Astrocyte of the spinal cord (primary cell): Measurements from ENCODE around the gene MKNK1.

ENCODE experiments used
- DNase-seq: peaks from one replicate; pipeline ENCODE4 v3.0.0; 2011; ENCODE audit warnings: low read depth, low spot score
- H3K4me3 ChIP-seq: 2 replicates; pipeline ENCODE4 v1.5.1; 2011; ENCODE audit warnings: low read depth, mild to moderate bottlenecking, low read length, moderate library complexity
- in situ Hi-C: cut with HindIII; loops from 2 replicates; pipeline ENCODE4 v1.10.0; 2017; ENCODE audit warnings: low sequenced_read_pairs
- TF ChIP-seq, protein P1 (sequence below): IDR thresholded peaks from 2 replicates; pipeline ENCODE4 v1.5.1; 2012; ENCODE audit warnings: low read depth, mild to moderate bottlenecking, low read length, inconsistent platforms

MKNK1 gene

GRCh38 chr1:46513536-46513935 lies 90.5 kb downstream of the MKNK1 start:
- H3K4me3 ChIP-seq, result no peak overlapping the region
- in situ Hi-C loops, result no loop called here
- no peak for DNase-seq
- TF ChIP-seq, protein P1, sequence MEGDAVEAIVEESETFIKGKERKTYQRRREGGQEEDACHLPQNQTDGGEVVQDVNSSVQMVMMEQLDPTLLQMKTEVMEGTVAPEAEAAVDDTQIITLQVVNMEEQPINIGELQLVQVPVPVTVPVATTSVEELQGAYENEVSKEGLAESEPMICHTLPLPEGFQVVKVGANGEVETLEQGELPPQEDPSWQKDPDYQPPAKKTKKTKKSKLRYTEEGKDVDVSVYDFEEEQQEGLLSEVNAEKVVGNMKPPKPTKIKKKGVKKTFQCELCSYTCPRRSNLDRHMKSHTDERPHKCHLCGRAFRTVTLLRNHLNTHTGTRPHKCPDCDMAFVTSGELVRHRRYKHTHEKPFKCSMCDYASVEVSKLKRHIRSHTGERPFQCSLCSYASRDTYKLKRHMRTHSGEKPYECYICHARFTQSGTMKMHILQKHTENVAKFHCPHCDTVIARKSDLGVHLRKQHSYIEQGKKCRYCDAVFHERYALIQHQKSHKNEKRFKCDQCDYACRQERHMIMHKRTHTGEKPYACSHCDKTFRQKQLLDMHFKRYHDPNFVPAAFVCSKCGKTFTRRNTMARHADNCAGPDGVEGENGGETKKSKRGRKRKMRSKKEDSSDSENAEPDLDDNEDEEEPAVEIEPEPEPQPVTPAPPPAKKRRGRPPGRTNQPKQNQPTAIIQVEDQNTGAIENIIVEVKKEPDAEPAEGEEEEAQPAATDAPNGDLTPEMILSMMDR, result no peak

DNA sequence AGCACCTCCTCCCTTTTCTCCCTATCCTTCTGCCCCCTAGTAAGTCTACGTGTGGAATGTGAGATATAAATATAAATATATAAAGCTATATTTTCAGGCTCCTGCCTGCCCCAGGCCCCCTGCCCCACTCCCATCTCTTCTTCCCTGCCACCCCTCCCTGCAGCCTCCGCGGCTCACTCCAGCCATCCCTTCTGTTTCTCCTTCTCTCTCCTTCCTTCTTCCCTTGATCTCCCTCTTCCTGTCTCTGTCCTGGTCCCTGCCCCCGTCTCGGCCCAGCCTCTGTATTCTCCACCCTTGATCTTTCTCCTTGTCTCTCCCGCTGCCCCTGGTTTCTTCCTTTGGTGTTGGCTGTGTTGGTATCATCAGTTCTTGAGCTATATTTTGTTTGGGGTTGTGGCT lies 91.3 kb downstream of the MKNK1 start:
- H3K4me3 ChIP-seq, result no peak overlapping the region

GRCh38 chr1:46512135-46512791 lies 91.8 kb downstream of the MKNK1 start:
- in situ Hi-C loops, result no loop called here
- H3K4me3 ChIP-seq, result no peak overlapping the region
- no peak for DNase-seq
- TF ChIP-seq, protein P1, result no peak

More for the DNA sequence above, 91.3 kb downstream of the MKNK1 start:
- TF ChIP-seq, protein P1, result no peak
- DNase-seq, result no peak
- in situ Hi-C loops, result no loop called here

DNA sequence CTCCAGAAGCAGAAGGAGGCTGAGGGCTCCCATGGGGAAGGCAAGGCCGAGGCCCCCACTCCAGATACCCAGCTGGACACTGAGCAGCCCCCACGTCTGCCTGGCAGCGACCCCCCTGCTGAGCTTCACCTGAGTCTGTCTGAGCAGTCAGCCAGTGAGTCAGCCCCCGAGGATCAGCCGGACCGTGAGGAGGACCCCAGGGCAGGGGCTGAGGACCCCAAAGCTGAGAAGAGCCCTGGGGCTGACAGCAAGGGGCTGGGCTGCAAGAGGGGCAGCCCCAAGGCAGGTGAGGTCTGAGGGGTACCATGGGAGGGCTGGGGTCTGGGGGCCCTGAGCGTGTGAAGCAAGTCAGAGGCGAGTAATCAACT lies 93.1 kb downstream of the MKNK1 start:
- TF ChIP-seq, protein P1, result no peak
- in situ Hi-C loops, result no loop called here
- H3K4me3 ChIP-seq, result no peak overlapping the region
- no peak for DNase-seq

DNA sequence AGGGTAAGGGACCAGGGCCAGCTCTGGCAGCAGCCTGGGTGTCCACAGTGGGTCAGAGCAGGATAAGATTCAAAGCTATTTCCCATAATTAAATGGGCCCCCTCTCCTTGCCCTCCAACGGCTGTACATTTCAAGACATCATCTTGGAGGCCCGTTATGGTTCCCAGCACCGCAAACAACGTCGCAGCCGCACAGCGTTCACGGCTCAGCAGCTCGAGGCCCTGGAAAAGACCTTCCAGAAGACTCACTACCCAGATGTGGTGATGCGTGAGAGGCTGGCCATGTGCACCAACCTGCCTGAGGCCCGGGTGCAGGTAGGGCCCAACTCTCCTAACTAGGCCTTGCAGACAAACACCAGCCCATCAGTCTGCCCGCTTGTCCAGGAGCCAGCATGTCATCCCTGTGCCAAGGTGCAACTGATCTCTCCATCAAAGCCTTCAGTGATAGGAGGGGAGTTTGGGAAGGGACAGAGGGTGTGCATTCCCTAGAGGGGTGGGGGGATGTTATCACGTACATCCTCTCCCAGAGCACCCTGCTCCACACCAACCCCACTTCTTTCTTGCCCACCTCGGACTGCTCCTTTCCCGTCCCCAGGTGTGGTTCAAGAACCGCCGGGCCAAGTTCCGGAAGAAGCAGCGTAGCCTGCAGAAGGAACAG lies 93.6 kb downstream of the MKNK1 start:
- in situ Hi-C loops, result no loop called here
- TF ChIP-seq, protein P1, result no peak

DNA sequence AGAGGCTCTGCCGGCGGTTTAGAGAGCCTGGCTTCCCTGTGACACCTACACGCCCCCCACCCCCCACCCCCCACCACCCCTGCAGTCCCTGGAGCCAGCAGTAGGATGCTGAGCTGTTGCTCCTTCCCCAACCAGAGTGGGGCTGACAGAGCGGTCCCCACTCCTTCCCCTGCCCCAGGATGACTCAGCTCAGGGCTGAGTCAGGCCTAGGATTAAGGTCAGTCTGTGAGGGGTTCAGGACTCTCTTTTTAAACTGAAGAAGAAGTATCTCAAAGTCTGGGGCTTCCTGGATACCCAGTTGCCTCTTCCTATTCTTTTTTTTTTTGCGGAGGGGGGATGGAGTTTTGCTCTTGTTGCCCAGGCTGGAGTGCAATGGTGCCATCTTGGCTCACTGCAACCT lies 95.3 kb downstream of the MKNK1 start:
- no peak for DNase-seq
- no peak overlapping the region for H3K4me3 ChIP-seq
- TF ChIP-seq, protein P1, result no peak
- in situ Hi-C loops, result no loop called here

More for the DNA sequence above, 93.6 kb downstream of the MKNK1 start:
- no peak for DNase-seq
- H3K4me3 ChIP-seq, result no peak overlapping the region
